ENCODE data around the gene PVALB. TPM values are rescaled to one million over a fixed set of nuclear protein-coding genes. Genes with fewer than 3 reads are reported as not detected.
A peak's percentile ranks its signal among the peaks of the same experiment; 100 is the strongest.

Gene PVALB, protein sequence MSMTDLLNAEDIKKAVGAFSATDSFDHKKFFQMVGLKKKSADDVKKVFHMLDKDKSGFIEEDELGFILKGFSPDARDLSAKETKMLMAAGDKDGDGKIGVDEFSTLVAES
- total RNA-seq (under 1 TPM; 0.56 to 0.92 TPM), polyA plus RNA-seq (1 to 10 TPM; 1.3 to 3.4 TPM)

GRCh38 chr22:36816636-36817524 lies at the start of gene PVALB:
Gene PVALB (minus strand): TSS chr22:36817035. CDS start chr22:36817005, 30 bp downstream.
- TF ChIP-seq JUND (IDR thresholded peaks at IDR 0.05), result no peak
- TF ChIP-seq, protein P1, sequence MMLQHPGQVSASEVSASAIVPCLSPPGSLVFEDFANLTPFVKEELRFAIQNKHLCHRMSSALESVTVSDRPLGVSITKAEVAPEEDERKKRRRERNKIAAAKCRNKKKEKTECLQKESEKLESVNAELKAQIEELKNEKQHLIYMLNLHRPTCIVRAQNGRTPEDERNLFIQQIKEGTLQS (IDR thresholded peaks at IDR 0.05), result no peak
- TF ChIP-seq FOXA2 (IDR thresholded peaks at IDR 0.05), result no peak
- no peak for TF ChIP-seq TAF1 (conservative IDR thresholded peaks at IDR 0.05)
- Histone ChIP-seq H3K36me3 (ENCODE audit: control insufficient read depth in 4 of 4, insufficient read depth in 3 of 4, low read depth in 1 of 4, low read length in 3 of 4) (no peaks in the 10 kb centered on the region), H3K4me3 (ENCODE audit: low read depth in 1 of 3, low read length in 3 of 3) (peak within 1 kb of the TSS in 1 of 3 donors; percentile 18), H3K27me3 (ENCODE audit: control insufficient read depth in 4 of 4, insufficient read depth in 4 of 4, low read length in 3 of 4) (peaks cover 0 to 27% (median 11%) of the 10 kb centered on the region in 4 donors), H3K4me1 (ENCODE audit: control insufficient read depth in 4 of 4, insufficient read depth in 4 of 4, low read length in 3 of 4) (peaks cover 0 to 10% (median 5%) of the 10 kb centered on the region in 4 donors), H3K9me3 (ENCODE audit: control insufficient read depth in 4 of 4, low read length in 3 of 4) (no peaks in the 10 kb centered on the region), H3K9ac (ENCODE audit: low read depth in 1 of 2, low read length in 2 of 2) (no peak within 1 kb of the TSS), H3K27ac (ENCODE audit: low read depth in 1 of 2, low read length in 2 of 2) (no peak within 1 kb of the TSS)
- peak; percentile 47 for DNase-seq (ENCODE audit: low spot score)
- WGBS, result 3% methylated on average over 75 of the region's 75 CpGs

- Histone ChIP-seq H3K9ac (ENCODE audit: low read depth in 1 of 2, low read length in 2 of 2) (no peak overlapping the region), H3K4me3 (ENCODE audit: low read depth in 1 of 3, low read length in 3 of 3) (no peak overlapping the region), H3K27me3 (ENCODE audit: control insufficient read depth in 4 of 4, insufficient read depth in 4 of 4, low read length in 3 of 4) (peaks cover 0 to 2% (median 0%) of the 10 kb centered on the region in 4 donors), H3K9me3 (ENCODE audit: control insufficient read depth in 4 of 4, low read length in 3 of 4) (no peaks in the 10 kb centered on the region), H3K4me1 (ENCODE audit: control insufficient read depth in 4 of 4, insufficient read depth in 4 of 4, low read length in 3 of 4) (no peaks in the 10 kb centered on the region), H3K27ac (ENCODE audit: low read depth in 1 of 2, low read length in 2 of 2) (no peak overlapping the region), H3K36me3 (ENCODE audit: control insufficient read depth in 4 of 4, insufficient read depth in 3 of 4, low read depth in 1 of 4, low read length in 3 of 4) (no peaks in the 10 kb centered on the region)
- no peak for TF ChIP-seq FOXA2 (IDR thresholded peaks at IDR 0.05)
- no peak for TF ChIP-seq TAF1 (conservative IDR thresholded peaks at IDR 0.05)
- no peak for TF ChIP-seq RAD21 (IDR thresholded peaks at IDR 0.05)
- TF ChIP-seq, protein P2, sequence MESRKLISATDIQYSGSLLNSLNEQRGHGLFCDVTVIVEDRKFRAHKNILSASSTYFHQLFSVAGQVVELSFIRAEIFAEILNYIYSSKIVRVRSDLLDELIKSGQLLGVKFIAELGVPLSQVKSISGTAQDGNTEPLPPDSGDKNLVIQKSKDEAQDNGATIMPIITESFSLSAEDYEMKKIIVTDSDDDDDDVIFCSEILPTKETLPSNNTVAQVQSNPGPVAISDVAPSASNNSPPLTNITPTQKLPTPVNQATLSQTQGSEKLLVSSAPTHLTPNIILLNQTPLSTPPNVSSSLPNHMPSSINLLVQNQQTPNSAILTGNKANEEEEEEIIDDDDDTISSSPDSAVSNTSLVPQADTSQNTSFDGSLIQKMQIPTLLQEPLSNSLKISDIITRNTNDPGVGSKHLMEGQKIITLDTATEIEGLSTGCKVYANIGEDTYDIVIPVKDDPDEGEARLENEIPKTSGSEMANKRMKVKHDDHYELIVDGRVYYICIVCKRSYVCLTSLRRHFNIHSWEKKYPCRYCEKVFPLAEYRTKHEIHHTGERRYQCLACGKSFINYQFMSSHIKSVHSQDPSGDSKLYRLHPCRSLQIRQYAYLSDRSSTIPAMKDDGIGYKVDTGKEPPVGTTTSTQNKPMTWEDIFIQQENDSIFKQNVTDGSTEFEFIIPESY (IDR thresholded peaks at IDR 0.05), result no peak
- no peak for TF ChIP-seq SP1 (IDR thresholded peaks at IDR 0.05)
- TF ChIP-seq MAX (IDR thresholded peaks at IDR 0.05), result no peak
- no peak for TF ChIP-seq REST (IDR thresholded peaks at IDR 0.05)
- no peak for TF ChIP-seq GABPA (IDR thresholded peaks at IDR 0.05 in 1 of 2, conservative IDR thresholded peaks at IDR 0.05 in 1 of 2)
- TF ChIP-seq, protein P3, sequence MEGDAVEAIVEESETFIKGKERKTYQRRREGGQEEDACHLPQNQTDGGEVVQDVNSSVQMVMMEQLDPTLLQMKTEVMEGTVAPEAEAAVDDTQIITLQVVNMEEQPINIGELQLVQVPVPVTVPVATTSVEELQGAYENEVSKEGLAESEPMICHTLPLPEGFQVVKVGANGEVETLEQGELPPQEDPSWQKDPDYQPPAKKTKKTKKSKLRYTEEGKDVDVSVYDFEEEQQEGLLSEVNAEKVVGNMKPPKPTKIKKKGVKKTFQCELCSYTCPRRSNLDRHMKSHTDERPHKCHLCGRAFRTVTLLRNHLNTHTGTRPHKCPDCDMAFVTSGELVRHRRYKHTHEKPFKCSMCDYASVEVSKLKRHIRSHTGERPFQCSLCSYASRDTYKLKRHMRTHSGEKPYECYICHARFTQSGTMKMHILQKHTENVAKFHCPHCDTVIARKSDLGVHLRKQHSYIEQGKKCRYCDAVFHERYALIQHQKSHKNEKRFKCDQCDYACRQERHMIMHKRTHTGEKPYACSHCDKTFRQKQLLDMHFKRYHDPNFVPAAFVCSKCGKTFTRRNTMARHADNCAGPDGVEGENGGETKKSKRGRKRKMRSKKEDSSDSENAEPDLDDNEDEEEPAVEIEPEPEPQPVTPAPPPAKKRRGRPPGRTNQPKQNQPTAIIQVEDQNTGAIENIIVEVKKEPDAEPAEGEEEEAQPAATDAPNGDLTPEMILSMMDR (IDR thresholded peaks at IDR 0.05; ENCODE audit: low read depth, low read length, missing input control), result no peak
- no peak for TF ChIP-seq HNF4G (IDR thresholded peaks at IDR 0.05)
- TF ChIP-seq NR2F2 (IDR thresholded peaks at IDR 0.05), result no peak
- TF ChIP-seq, protein P1 (IDR thresholded peaks at IDR 0.05), result no peak
- TF ChIP-seq YY1 (IDR thresholded peaks at IDR 0.05), result no peak
- TF ChIP-seq JUND (IDR thresholded peaks at IDR 0.05), result no peak
- no peak for DNase-seq (ENCODE audit: low spot score)
- 37% methylated on average over 13 of the region's 13 CpGs for WGBS
Measured at GRCh38 chr22:36865346-36865745, 48.5 kb upstream of the PVALB start.

Data from liver (tissue), 9 donors.